IMR-90 (cell line): ENCODE data around the gene KLHL29. TPM values are rescaled to one million over a fixed set of nuclear protein-coding genes. Genes with fewer than 3 reads are reported as not detected.

ENCODE experiments used
- ATAC-seq: fragments of 200-7000 bp; cut with Tn5 transposase; 2 replicates; pipeline ENCODE4 v1.9.1; 2020; ENCODE audit warnings: low read depth, mild to moderate bottlenecking, moderate library complexity
- BruUV-seq: library from RNA; stranded (reverse); fragments of 400-500 nt; replicated peaks from 2 replicates; lab custom pipeline; 2021; lab: Mats Ljungman, UMichigan
- CTCF ChIA-PET: fragments of 300-600 bp; formaldehyde crosslinking; extraction: SDS; loops from one replicate; lab custom pipeline; 2021; ENCODE audit warnings: antibody characterized with exemption; lab: Yijun Ruan, JAX
- POLR2A ChIA-PET: fragments of 300-600 bp; sonication (Branson Sonifier 250); formaldehyde crosslinking; loops from one replicate; lab custom pipeline; 2022; ENCODE audit warnings: antibody characterized with exemption; ENCODE audit not compliant: unreplicated experiment; lab: Charles Lee
- DNase-seq: peaks from one replicate; pipeline ENCODE4 v3.0.0; 2013
- H2AFZ ChIP-seq: replicated peaks from 2 replicates; pipeline ENCODE3; 2013; ENCODE audit warnings: low read length, mild to moderate bottlenecking; ENCODE audit not compliant: poor library complexity
- H2AK5ac ChIP-seq: 2 replicates; pipeline ENCODE4 v1.6.1; 2013; ENCODE audit warnings: low read depth, low read length, inconsistent platforms
- H2AK9ac ChIP-seq: replicated peaks from 2 replicates; pipeline ENCODE3; 2013; ENCODE audit warnings: mild to moderate bottlenecking, low read depth, low read length, moderate library complexity; ENCODE audit not compliant: poor library complexity
- H2BK120ac ChIP-seq: 2 replicates; pipeline ENCODE4 v1.6.1; 2013; ENCODE audit warnings: low read depth, low read length, inconsistent platforms
- H2BK15ac ChIP-seq: 3 replicates; pipeline ENCODE4 v1.6.1; 2013; ENCODE audit warnings: low read depth, low read length, inconsistent platforms
- H2BK20ac ChIP-seq: 2 replicates; pipeline ENCODE4 v1.6.1; 2013; ENCODE audit warnings: low read depth, mild to moderate bottlenecking, inconsistent platforms, low read length, moderate library complexity
- H2BK5ac ChIP-seq: 2 replicates; pipeline ENCODE4 v1.6.1; 2013; ENCODE audit warnings: mild to moderate bottlenecking, low read depth, low read length, inconsistent platforms; ENCODE audit not compliant: poor library complexity, severe bottlenecking
- H3K14ac ChIP-seq: replicated peaks from 2 replicates; pipeline ENCODE4 v1.6.1; 2013; ENCODE audit warnings: low read depth, low read length, inconsistent platforms
- H3K18ac ChIP-seq: 2 replicates; pipeline ENCODE4 v1.6.1; 2013; ENCODE audit warnings: low read depth, low read length, control low read depth
- H3K23ac ChIP-seq: 2 replicates; pipeline ENCODE4 v1.6.1; 2013; ENCODE audit warnings: low read depth, low read length, inconsistent platforms
- H3K27ac ChIP-seq: 2 replicates; pipeline ENCODE4 v1.5.1; 2013; ENCODE audit warnings: mild to moderate bottlenecking, control low read depth, low read length; ENCODE audit not compliant: insufficient read depth
- H3K27me3 ChIP-seq: 2 replicates; pipeline ENCODE4 v1.6.1; 2013; ENCODE audit warnings: low read length; ENCODE audit not compliant: control insufficient read depth, insufficient read depth
- H3K36me3 ChIP-seq: 2 replicates; pipeline ENCODE4 v1.6.1; 2013; ENCODE audit warnings: low read length, mixed read lengths; ENCODE audit not compliant: control insufficient read depth, insufficient read depth
- H3K4ac ChIP-seq: 2 replicates; pipeline ENCODE4 v1.6.1; 2013; ENCODE audit warnings: low read depth, low read length, inconsistent platforms
- H3K4me1 ChIP-seq: 2 replicates; pipeline ENCODE4 v1.6.1; 2013; ENCODE audit warnings: low read length, mixed read lengths; ENCODE audit not compliant: control insufficient read depth, insufficient read depth
- H3K4me2 ChIP-seq: 2 replicates; pipeline ENCODE4 v1.6.1; 2013; ENCODE audit warnings: low read depth, mild to moderate bottlenecking, control low read depth, low read length, moderate library complexity
- H3K4me3 ChIP-seq: 2 replicates; pipeline ENCODE4 v1.5.1; 2013; ENCODE audit warnings: low read depth, mild to moderate bottlenecking, control low read depth, low read length, moderate library complexity; ENCODE audit not compliant: insufficient read depth
- H3K56ac ChIP-seq: 2 replicates; pipeline ENCODE4 v1.6.1; 2013; ENCODE audit warnings: low read length, inconsistent platforms; ENCODE audit not compliant: insufficient read depth; ENCODE audit errors: extremely low read depth
- H3K79me1 ChIP-seq, 2 experiments: 2 replicates each; pipeline ENCODE4 v1.6.1; 2013; ENCODE audit warnings: low read length in 2 of 2, inconsistent platforms in 1 of 2, low read depth in 1 of 2
- H3K9ac ChIP-seq: 2 replicates; pipeline ENCODE4 v1.6.1; 2013; ENCODE audit warnings: low read depth, low read length, control low read depth
- H3K9me1 ChIP-seq: 2 replicates; pipeline ENCODE4 v1.6.1; 2013; ENCODE audit warnings: low read length, inconsistent platforms; ENCODE audit not compliant: insufficient read depth
- H3K9me3 ChIP-seq: 2 replicates; pipeline ENCODE4 v1.6.1; 2013; ENCODE audit warnings: low read length; ENCODE audit not compliant: control insufficient read depth, insufficient read depth
- H4K20me1 ChIP-seq: 2 replicates; pipeline ENCODE4 v1.6.1; 2013; ENCODE audit warnings: low read length, inconsistent platforms; ENCODE audit not compliant: insufficient read depth
- H4K5ac ChIP-seq: 2 replicates; pipeline ENCODE4 v1.6.1; 2013; ENCODE audit warnings: mild to moderate bottlenecking, low read depth, low read length, control low read depth
- H4K8ac ChIP-seq, 2 experiments: 2 replicates each; pipeline ENCODE4 v1.6.1; 2013; ENCODE audit warnings: low read depth in 2 of 2, low read length in 2 of 2, control low read depth in 1 of 2, inconsistent platforms in 1 of 2
- H4K91ac ChIP-seq: 2 replicates; pipeline ENCODE4 v1.6.1; 2013; ENCODE audit warnings: low read depth, low read length, inconsistent platforms; ENCODE audit not compliant: insufficient read depth
- BHLHE40 ChIP-seq: fragments of 150-350 bp; IDR thresholded peaks from 2 replicates; pipeline ENCODE4 v1.6.1; 2016; ENCODE audit warnings: mild to moderate bottlenecking, low read depth, low read length
- CEBPB ChIP-seq: IDR thresholded peaks from 2 replicates; pipeline ENCODE4 v1.6.1; 2012; ENCODE audit warnings: low read depth, low read length, improper control_type of control experiment
- CHD1 ChIP-seq: IDR thresholded peaks from 2 replicates; pipeline ENCODE4 v1.6.1; 2012; ENCODE audit warnings: low read depth, low read length, improper control_type of control experiment
- CTCF ChIP-seq: conservative IDR thresholded peaks from 2 replicates; pipeline ENCODE4 v1.5.1; 2012; ENCODE audit warnings: mild to moderate bottlenecking, low read depth, low read length, improper control_type of control experiment
- ELK1 ChIP-seq: fragments of 150-350 bp; IDR thresholded peaks from 2 replicates; pipeline ENCODE4 v1.6.1; 2016; ENCODE audit warnings: low read depth, mild to moderate bottlenecking, low read length, moderate library complexity, borderline replicate concordance
- FOS ChIP-seq: fragments of 150-350 bp; IDR thresholded peaks from 2 replicates; pipeline ENCODE4 v1.6.1; 2016; ENCODE audit warnings: low read depth, low read length
- MAFK ChIP-seq: IDR thresholded peaks from 2 replicates; pipeline ENCODE4 v1.6.1; 2012; ENCODE audit warnings: low read depth, low read length, improper control_type of control experiment
- MAZ ChIP-seq: IDR thresholded peaks from 2 replicates; pipeline ENCODE4 v1.6.1; 2012; ENCODE audit warnings: low read depth, mild to moderate bottlenecking, low read length, improper control_type of control experiment, moderate library complexity, borderline replicate concordance
- MXI1 ChIP-seq: IDR thresholded peaks from 2 replicates; pipeline ENCODE4 v1.6.1; 2012; ENCODE audit warnings: low read depth, mild to moderate bottlenecking, low read length, moderate library complexity, borderline replicate concordance
- NFE2L2 ChIP-seq: fragments of 150-350 bp; IDR thresholded peaks from 2 replicates; pipeline ENCODE4 v1.6.1; 2016; ENCODE audit warnings: low read depth, mild to moderate bottlenecking, low read length
- POLR2A ChIP-seq: IDR thresholded peaks from 2 replicates; pipeline ENCODE4 v1.6.1; 2012; ENCODE audit warnings: mild to moderate bottlenecking, low read depth, low read length
- RAD21 ChIP-seq: IDR thresholded peaks from 2 replicates; pipeline ENCODE4 v1.6.1; 2012; ENCODE audit warnings: low read length, improper control_type of control experiment
- RCOR1 ChIP-seq: IDR thresholded peaks from 2 replicates; pipeline ENCODE4 v1.6.1; 2012; ENCODE audit warnings: mild to moderate bottlenecking, low read length, improper control_type of control experiment; ENCODE audit not compliant: insufficient replicate concordance
- RFX5 ChIP-seq: IDR thresholded peaks from 2 replicates; pipeline ENCODE4 v1.8.0; 2012; ENCODE audit warnings: low read depth, mild to moderate bottlenecking, low read length, moderate library complexity
- SMC3 ChIP-seq: fragments of 150-350 bp; IDR thresholded peaks from 2 replicates; pipeline ENCODE4 v1.6.1; 2016; ENCODE audit warnings: low read depth, mild to moderate bottlenecking, antibody characterized with exemption, low read length, moderate library complexity
- USF2 ChIP-seq: fragments of 150-350 bp; IDR thresholded peaks from 2 replicates; pipeline ENCODE4 v1.6.1; 2017; ENCODE audit warnings: mild to moderate bottlenecking, antibody characterized with exemption, low read length, low read depth
- WGBS, 2 experiments: methylation state at CpG; one replicate each; pipeline versions ENCODE4 v1.1.5 to v1.1.7; 2013; ENCODE audit warnings: missing lambda C conversion rate in 2 of 2; ENCODE audit not compliant: insufficient read length in 1 of 2; ENCODE audit errors: extremely low coverage in 2 of 2; 5-methylcytosine and 5-hydroxymethylcytosine counted together
- dilution Hi-C: fragments of 300-500 bp; cut with HindIII; formaldehyde crosslinking; loops from one replicate; pipeline ENCODE4 v1.14.3; 2018; ENCODE audit warnings: low sequenced_read_pairs; ENCODE audit not compliant: unreplicated experiment
- in situ Hi-C: fragments of 300-500 bp; cut with MboI; formaldehyde crosslinking; loops from 3 replicates; pipeline ENCODE4 v1.14.3; 2019; ENCODE audit warnings: low sequenced_read_pairs, inconsistent platforms, mixed read lengths
- intact Hi-C: fragments of 100-400 bp; cut with micrococcal nuclease; formaldehyde crosslinking; loops from 2 replicates; pipeline ENCODE4 v1.10.0; 2022
- polyA plus RNA-seq, 3 experiments: library from polyadenylated mRNA; depleted of rRNA; stranded (reverse); fragments of >200 nt; gene quantifications; 2 replicates each; pipeline ENCODE4 v1.2.3, GENCODE V29; 2012; ENCODE audit warnings: low replicate concordance in 1 of 3
- total RNA-seq: library from RNA; depleted of rRNA; stranded (reverse); fragments of >200 nt; gene quantifications from 2 replicates; pipeline ENCODE4 v1.2.3, GENCODE V29; 2012

The KLHL29 gene
- total and polyA plus RNA-seq, 2 of the 4 experiments (the other 2 are of a cell fraction), result 2.0 to 8.0 TPM

- Histone ChIP-seq H3K18ac (no peak overlapping the region), H3K4me3 (no peak overlapping the region), H4K5ac (no peak overlapping the region), H3K9ac (no peak overlapping the region), H2AK9ac (no peak overlapping the region), H4K8ac (no peak overlapping the region), H3K79me1 (peaks cover 0 to 3% of the 10 kb centered on the region in 2 experiments; a peak in 2 of 4 replicates), H4K91ac (no peak overlapping the region), H3K36me3 (peaks cover 3% of the 10 kb centered on the region; the same call in 1 of the 2 replicates), H2BK15ac (no peak overlapping the region), H3K9me1 (peaks cover 5% of the 10 kb centered on the region), H4K20me1 (peaks cover 22% of the 10 kb centered on the region), H3K56ac (no peak overlapping the region), H2BK20ac (no peak overlapping the region), H2AK5ac (peak overlapping the region; percentile 74; the same call in 1 of the 2 replicates), H2BK120ac (no peak overlapping the region), H2BK5ac (no peak overlapping the region), H2AFZ (no peak overlapping the region), H3K27me3 (no peaks in the 10 kb centered on the region), H3K23ac (no peak overlapping the region), H3K4me1 (peaks cover 12% of the 10 kb centered on the region), H3K14ac (no peak overlapping the region), H3K27ac (no peak overlapping the region), H3K4ac (no peak overlapping the region), H3K9me3 (no peaks in the 10 kb centered on the region), H3K4me2 (no peak overlapping the region)
- no peak for TF ChIP-seq FOS
- no peak for TF ChIP-seq POLR2A
- TF ChIP-seq USF2, result no peak
- TF ChIP-seq RCOR1, result no peak
- TF ChIP-seq MAZ, result no peak
- no peak for TF ChIP-seq CHD1
- no peak for TF ChIP-seq RAD21
- TF ChIP-seq ELK1, result no peak
- no peak for TF ChIP-seq BHLHE40
- TF ChIP-seq NFE2L2, result no peak
- no peak for TF ChIP-seq SMC3
- no peak for TF ChIP-seq CEBPB
- no peak for TF ChIP-seq RFX5
- TF ChIP-seq CTCF, result no peak
- no peak for TF ChIP-seq MAFK
- no peak for TF ChIP-seq MXI1
- BruUV-seq, result no TSS peak
- DNase-seq (no peak), ATAC-seq (no peak)
- POLR2A ChIA-PET, result no interaction called here
- dilution Hi-C loops (no loop called here), in situ Hi-C loops (no loop called here), intact Hi-C loops (loop anchor here (10.0 kb wide), 1 partner anchor 271 kb away; no protein-coding TSS in a partner anchor)
- WGBS, 2 experiments, result 100% methylated on average over 1 of the region's 8 CpGs; no CpG with 5 or more reads in 1 of the 2 experiments
- CTCF ChIA-PET, result no interaction called here
Observed at GRCh38 chr2:23484275-23484674, 99.3 kb downstream of the KLHL29 start.
